ENCODE measurements around the gene TMEM225B.
"Not testable (repeated sequence)": the region's sequence is repeated elsewhere in the genome, so short reads cannot be mapped to it uniquely, and the experiment has no call there.

Gene TMEM225B

GRCh38 chr7:99657879-99658278, 59.8 kb downstream of the TMEM225B start:
- DNase-seq (ENCODE audit: low read depth): not testable (repeated sequence)
